Stimulated activated CD4-positive, alpha-beta T cell treated with anti-CD3 and anti-CD28 coated beads, Interleukin-2, amount 100 ng/mL, for 48 hours (primary cell): ENCODE results near the gene PCNX1.
"Not testable (repeated sequence)": the region's sequence is repeated elsewhere in the genome, so short reads cannot be mapped to it uniquely, and the experiment has no call there.

Source experiments
- DNase-seq, 2 donors: peaks; one replicate each; pipeline ENCODE4 v3.0.0-alpha.2; 2020

The PCNX1 gene

DNA sequence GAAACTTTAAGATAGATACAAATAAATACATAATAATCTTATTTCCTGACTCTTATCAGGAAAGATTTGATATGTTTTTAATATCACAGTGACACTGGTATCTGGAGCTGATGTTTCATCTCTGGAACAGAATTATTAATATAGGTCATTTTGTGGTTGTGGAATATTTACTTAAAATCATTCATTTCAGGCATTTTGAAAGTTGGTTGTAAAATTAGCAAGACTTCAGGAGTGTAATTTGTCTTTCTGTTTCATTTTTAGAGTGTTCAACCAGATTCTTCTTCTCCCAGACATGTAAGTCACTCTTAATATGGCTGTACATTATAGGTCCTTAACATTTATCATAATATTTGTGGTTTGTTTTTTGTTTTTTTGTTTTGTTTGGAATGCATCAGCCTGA lies 115.7 kb downstream of the PCNX1 start:
- DNase-seq, result no peak

DNA sequence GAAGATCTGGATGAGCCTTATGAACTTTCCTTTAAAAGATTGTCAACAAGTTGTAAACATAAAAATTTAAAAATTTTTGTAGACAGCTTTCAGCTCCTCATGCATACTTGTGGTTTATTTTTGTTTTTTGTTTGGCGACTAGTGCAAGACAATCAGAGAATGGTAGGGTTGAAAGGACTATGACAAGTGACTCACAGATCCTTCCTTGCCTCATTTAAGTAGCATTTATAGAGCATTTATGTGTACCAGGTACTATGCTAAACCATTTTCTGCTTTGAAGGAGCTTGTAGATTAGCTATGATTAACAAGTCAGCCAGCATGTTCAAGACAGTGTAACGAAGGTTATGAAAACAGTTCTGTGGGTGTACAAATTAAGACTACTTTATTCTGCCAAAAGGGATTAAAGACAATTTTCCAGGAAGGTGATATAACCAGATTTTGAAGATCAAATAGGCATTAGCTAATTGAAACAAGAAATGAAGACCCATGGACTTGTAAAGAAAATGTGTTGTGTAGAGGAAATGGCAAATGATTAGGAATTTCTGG lies 122.0 kb downstream of the PCNX1 start:
- DNase-seq, result no peak

DNA sequence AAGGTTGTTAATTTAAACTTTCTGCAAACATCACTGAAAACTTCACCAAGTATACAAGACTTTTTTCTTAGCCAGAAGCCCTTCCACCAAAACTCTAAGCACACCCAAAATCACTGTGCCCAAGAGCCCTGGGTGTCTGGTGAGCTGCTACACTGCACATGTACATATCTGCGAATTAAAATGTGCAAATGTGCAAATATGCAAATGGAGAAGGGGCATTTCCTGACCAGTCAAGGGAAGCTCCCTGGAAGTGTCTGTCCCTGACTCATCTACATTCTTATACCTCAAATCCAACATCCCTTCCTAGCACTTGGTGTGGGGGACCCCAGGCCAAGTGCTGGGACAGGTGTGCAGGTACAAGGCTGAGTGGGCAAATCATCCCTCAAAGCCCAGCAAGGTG lies 123.7 kb downstream of the PCNX1 start:
- DNase-seq, result no peak

DNA sequence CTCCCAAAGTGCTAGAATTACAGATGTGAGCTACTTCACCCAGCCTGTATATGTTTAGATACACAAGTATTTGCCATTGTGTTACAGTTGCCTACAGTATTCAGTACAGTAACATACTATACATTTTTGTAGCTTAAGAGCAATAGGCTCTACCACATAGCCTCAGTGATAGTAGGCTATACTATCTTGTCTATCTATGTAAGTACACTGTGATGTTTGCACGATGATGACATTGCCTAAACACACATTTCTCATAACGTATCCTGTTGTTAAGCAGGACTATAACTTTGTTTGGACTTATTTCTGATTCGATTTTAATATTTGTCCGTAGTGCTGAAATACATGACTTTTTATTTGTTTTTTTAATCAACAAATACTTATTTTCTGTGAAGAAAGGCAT lies 129.2 kb downstream of the PCNX1 start:
- no peak for DNase-seq

DNA sequence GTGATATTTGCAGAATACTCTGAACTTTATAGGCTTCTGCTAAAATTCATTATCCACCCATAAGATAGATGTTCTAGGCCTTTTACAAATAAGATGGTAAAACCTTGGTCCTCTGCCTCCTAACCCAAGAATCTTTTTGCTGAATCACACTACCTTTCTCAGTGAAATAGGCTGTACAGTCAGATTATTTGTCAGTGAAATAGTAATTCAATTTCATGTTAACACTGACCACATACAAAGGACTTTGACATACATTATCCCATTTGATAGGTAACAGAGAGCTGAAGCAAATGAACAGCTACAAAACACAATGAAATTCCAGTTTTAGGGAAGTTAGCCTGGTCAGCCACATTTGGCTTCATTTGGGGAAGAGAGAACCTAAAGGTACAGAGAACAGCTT lies 141.1 kb downstream of the PCNX1 start:
- DNase-seq, result no peak

DNA sequence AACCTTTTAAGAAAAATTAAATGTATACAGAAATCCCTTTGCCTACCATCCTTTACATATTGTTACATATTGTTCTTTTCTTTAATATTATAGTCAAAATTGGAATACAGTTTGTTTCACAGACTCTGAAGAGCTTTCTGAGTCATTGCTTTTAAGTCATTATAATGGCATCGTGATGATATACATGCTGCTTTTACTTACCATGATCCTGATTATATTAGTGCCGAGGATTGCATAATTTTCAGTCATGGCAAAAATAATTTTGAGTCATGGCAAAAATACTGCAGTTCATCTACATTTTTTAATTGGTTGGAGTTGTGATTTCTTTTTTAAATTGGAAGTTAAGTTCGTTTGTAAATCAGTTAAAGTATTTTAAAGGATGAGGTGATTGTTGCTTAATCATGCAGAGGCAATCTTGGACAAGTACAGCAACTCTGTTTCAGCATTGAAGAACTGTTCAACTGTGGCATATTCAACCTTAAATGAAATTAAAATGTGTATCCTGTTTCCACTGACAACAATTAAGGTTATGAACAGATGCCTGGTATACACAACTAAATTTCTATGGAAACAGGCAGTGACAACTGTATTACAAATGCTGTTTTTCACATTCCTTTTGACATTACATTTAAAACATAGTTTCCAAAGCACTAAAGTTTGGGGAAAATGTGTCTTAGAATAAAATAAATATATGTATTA lies 142.3 kb downstream of the PCNX1 start:
- no peak for DNase-seq

DNA sequence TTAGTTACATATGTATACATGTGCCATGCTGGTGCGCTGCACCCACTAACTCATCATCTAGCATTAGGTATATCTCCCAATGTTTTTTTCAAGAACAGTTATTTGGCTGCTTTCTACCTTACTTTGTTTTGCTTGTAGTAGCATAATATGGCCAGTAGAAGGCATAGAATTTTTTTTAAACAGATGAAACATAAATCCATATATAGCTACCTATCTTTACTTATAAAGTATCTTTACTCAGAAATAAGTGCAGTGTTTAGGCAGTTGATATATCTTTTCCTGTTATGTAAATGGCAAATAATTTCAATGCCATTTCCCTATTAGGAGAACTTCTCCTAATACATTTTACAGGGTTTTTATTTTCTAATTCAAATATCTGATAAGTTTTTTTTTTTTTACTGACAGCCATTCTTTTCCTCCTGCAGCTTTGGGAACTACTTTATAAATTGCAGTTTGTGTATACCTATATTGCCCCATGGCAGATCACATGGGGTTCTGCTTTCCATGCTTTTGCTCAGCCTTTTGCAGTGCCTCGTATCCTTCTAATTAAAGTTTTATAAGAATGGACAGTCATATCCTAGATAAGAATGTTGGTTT lies 143.1 kb downstream of the PCNX1 start:
- no peak for DNase-seq

DNA sequence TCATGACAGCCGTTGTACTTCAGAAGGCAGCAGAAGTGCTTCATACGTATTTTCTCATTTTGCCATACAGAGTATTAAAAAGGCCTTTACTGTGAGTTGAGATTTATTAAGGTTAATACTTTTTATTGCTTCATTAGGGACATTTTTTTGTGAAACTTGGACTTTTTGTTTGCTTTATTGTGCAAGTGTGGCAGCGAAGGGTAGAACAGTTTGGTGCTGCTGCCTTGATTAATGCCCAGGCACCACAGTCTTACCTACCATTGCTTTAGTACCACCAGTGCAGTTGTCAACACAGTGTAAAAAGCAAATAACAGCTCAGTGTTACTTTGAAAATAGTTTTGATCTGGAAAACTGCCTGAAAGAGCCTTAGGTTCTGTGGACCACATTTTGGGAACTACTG lies 147.4 kb downstream of the PCNX1 start:
- DNase-seq, result no peak

DNA sequence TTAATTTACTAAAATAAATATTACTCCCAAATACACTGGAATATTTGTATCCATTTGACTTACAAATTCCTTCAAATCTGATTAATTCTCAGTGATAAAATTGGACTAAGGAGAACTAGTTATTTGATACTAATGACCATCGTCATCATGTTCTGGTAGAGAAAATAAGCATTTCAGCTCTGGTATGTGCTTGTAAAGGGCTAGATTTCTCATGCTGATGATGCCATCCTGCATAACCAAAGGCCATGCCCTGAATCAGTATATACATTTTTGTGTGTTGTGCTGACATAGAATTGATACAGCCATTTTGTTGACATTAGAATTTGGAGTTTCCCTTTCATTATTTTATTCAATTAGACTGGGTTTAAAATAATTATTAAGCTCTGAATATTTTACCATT lies 148.9 kb downstream of the PCNX1 start:
- DNase-seq, result no peak

DNA sequence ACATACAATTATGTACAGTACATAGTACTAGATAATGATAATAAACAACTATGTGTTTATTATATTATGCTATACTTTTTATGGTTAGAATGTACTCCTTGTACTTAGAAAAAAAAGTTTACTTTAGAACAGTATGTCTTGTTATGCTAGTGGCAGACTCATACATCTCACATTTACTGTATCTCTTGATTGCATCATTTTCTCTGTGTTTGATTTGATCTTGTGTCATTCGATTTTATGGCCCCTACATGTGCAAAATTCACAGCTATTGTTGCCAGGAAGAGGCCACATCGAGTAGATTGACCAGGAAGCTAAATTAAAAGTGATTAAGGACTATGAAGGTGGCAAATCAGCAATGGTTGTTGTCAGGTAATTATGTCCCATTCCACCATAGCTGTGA lies 153.0 kb downstream of the PCNX1 start:
- DNase-seq, result no peak

DNA sequence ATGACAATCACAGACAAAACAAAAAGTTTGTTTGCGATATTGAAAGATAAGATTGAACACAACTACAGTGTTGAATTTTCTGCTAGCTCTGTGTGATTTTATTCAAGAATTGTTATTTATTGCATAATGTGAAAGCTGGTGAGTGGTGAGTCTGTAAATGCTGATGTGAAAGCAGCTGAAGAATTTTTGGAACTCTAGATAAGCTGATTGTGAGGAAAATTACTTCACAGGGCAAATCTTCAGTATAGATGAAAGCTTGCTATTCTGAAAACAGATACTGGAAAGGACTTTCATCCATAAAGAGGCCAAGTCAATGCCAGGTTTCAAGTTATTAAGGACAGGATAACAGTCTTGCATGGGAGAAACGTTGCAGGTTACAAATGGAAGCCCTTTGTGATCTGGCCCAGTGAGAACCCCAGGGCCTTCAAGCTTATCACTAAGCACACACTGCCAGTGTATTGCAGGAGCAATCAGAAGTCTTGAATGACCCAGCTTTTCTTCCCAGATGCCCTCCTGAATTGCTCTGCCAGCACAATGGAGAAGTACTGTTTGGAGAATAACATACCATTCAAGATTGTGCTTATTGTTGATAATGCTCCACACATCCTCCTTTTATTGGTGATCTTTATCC lies 153.7 kb downstream of the PCNX1 start:
- DNase-seq, result no peak

DNA sequence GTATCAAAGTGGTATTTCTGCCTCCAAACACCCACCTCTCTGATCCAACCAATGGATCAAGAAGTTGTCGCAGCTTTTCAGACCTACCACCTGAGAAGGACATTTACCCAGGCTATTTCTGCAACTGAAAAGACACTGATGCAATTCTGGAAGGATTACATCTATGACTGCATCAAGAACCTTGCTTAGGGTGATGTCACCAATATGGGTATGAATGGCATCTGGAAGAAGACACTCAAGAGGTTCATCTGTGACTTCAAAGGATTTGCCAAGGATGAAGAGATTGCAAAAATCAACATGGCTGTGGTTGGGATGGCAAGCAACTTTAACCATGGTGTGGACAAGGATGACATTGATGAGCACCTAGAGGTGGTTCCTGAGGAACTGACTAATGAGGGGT lies 154.2 kb downstream of the PCNX1 start:
- no peak for DNase-seq

DNA sequence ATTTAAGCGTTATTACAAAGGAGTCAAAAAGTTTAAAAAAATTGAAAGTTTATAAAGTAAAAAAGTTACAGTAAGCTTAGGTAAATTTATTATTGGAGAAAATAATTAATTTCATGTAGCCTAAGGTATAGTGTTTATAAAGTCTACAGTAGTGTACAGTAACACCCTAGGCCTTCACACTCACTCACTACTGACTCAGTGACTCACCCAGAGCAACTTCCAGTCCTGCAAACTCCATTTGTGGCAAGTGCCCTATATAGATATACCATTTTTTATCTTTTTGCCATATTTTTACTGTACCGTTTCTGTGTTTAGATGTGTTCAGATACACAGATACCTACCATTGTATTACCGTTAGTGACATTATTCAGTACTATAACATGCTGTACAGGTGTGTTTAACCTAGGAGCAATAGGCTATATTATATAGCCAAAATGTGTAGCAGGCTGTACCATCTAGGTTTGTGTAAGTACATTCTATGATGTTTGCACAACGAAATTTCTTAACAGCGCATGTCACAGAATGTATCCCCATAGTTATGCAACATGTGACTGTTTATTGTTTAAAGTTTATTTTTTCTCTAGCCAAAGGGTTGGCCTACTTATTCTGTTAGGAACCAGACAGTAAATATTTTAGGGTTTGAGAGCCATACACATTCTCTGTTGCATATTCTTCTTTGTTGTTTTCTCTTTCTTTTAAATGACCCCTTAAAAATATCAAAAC lies 155.5 kb downstream of the PCNX1 start:
- DNase-seq, result no peak

DNA sequence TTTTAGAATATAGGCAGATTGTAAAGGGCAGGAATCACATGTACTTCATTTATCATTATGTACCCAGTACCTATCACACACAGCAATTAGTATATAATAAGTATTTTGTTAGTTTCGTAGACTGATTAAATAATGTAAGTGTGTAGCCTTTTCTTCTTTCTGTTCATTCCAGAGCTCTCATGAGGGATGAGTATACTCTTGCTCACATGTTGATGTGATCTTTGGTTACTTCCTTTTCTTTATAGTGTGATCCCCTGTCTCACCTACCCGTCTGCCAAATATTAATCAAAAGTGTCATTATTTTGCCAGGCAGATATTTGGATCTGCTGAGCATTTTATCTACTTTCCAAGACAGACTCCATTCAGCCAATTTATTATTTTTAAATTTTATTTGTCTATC lies 156.1 kb downstream of the PCNX1 start:
- DNase-seq, result no peak

DNA sequence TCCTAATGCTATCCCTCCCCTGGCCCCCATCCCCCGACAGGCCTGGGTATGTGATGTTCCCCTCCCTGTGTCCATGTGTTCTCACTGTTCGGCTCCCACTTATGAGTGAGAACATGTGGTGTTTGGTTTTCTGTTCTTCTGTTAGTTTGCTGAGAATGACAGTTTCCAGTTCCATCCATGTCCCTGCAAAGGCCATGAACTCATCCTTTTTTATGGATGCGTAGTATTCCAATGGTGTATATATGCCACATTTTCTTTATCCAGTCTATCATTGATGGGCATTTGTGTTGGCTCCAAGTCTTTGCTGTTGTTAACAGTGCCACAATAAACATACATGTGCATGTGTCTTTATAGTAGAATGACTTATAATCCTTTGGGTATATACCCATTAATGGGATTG lies 157.5 kb downstream of the PCNX1 start:
- DNase-seq, result not testable (repeated sequence)

DNA sequence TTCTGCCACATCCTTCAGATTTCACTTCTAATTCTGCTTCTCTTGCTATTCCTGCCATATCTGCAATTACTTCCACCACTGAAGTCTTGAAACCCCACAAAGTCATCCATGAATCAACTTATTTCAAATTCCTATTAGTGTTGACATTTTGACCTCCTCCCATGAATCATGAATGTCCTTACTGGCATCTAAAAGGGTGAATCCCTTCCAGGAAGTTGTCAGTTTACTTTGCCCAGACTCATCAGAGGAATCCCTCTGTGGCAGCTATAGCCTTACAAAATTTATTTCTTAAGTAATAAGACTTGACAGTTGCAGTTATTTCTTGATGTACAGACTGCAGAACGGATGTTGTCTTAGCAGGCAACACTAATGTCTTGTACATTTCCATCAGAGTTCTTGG lies 162.9 kb downstream of the PCNX1 start:
- DNase-seq, result no peak

DNA sequence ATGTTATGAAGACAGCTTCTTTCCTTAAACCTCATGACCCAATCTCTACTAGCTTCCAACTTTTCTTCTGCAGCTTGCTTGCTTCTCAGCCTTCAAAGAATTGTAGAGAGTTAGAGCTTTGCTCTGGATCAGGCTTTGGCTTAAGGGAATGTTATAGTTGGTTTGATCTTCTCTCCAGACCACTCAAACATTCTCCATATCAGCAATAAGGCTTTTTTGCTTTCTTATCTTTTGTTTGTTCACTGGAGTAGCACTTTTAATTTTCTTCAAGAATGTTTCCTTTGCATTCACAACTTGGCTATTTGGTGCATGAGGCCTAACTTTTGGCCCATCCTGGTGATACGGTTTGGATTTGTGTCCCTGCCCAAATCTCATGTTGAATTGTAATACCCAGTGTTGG lies 163.8 kb downstream of the PCNX1 start:
- DNase-seq, result no peak

DNA sequence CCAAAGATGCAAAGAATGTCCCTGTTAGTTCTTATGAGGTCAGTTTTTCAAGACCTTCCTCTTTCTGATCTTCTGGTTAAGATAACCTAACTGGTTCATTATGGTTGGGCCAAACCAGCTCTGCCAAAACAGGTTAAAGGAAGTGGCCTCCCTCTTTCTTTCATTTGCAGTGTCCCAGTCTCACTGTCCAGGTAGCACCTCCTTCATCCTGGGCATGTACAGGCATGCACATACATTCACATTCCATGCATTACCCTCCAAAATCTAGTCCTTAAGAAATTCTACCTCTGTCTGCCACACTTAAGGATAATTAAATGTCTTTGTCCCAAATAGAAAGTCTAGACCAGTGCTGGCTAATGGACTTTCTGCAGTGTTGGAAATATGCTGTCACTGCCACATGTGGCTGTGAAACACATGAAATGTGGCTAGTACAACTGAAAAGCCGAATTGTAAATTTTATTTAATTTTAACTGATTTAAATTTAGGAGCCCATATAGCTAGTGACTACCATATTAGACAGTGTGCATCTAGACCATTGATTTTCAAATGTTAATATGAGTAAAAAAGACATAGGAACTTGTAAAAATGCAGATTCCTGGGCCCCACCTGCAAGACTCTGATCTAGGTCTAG lies 169.3 kb downstream of the PCNX1 start:
- DNase-seq, result no peak

DNA sequence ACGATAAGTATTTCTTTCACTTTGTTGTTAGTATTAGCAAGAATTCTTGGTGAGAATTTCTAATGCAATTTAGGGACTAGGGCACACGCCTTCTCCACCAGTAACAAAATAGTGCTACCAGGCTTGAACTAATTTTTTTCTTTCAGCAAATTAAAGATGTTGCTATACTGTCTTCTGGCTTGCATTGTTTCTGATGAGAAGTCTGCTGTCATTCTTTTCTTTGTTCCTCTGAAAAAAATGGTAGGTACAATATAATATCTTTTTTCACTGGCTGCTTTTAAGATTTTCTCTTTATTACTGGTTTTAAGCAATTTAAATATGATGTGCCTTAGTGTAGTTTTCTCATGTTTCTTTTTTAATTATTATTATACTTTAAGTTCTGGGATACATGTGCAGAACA lies 171.2 kb downstream of the PCNX1 start:
- DNase-seq, result no peak

DNA sequence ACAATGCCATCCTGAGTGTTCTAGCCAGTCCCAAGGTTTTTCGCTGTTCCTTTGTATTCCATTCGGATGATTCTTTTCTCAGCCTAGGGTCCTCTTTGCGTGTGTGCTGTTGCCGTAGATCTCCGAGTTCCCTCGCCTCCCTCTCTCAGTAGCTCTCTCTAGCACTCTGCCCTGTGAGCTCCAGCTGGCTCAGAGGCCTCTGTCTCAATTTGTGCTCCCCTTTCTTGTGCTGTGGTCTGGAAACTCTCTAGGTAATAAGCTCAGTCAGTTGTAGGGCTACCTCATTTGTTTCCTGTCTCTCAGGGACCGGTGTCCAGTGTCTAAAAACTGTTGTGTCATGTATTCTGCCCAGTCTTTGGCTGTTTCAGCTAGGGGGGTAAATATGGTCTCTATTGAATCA lies 179.3 kb downstream of the PCNX1 start:
- no peak for DNase-seq

DNA sequence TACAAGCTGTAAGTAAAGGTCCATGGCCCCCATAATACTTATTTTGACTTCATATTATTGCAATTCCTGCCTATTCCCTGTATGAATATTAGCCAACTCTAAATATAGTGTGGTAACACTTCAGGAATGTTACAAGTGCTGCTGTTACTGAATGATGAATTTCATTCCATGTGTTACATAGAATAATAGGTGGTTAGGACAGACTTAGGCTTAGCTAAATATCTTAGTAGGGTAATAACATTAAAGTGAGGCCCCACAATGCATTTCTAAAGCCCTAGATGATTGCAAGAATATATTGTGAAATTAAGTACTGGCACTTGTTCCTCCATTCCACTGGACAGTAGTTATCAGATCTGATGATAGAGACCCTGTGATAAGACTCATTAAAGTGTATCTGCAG lies 182.7 kb downstream of the PCNX1 start:
- DNase-seq, result no peak

DNA sequence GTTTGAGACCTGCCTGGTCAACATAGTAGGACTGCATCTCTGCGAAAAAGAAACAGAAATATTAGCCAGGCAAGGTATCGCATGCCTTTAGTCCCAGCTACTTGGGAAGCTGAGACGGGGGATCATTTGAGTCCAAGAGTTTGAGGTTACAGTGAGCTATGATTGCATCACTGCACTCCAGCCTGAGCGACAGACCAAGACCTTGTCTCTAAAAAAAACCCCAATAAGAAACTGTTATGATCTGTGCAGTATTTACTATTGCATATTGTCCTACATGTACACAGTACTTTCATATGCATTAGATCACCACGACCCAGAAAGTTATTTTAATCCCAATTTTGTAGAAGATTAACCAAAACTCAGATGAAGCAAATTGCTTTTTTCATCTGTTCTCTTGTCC lies 187.5 kb downstream of the PCNX1 start:
- no peak for DNase-seq

DNA sequence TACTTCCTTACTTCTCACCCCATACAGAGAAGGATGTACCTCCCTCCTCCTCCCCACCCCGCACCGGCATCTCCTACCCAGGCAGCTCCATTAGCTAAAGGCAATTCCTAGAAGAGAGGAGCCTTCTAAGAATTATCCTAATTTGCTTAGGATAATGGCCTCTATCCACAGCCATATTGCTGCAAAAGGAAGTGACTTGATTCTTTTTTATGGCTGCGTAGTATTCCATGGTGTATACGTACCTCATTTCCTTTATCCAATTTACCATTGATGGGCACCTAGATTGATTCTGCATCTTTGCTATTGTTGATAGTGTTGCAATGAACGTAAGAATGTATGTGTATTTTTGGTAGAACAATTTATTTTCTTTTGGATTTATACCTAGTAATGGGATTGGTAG lies 189.7 kb downstream of the PCNX1 start:
- no peak for DNase-seq
